SH-SY5Y (cell line): ENCODE data around the gene STARD10.

Source experiments
- GATA2 ChIP-seq: IDR thresholded peaks from 2 replicates; pipeline ENCODE4 v1.6.1; 2011; ENCODE audit warnings: mild to moderate bottlenecking, low read depth, low read length
- GATA3 ChIP-seq: IDR thresholded peaks from 2 replicates; pipeline ENCODE4 v1.6.1; 2011; ENCODE audit warnings: low read depth, mild to moderate bottlenecking, low read length, moderate library complexity

GRCh38 chr11:72766152-72766902, 27.5 kb downstream of the STARD10 start:
- TF ChIP-seq GATA2, result no peak
- no peak for TF ChIP-seq GATA3
